HCT116 (cell line): ENCODE data around the gene NCKAP5. TPM values are rescaled to one million over a fixed set of nuclear protein-coding genes. Genes with fewer than 3 reads are reported as not detected.

Source experiments
- ATAC-seq: fragments of 200-7000 bp; cut with Tn5 transposase; 2 replicates; pipeline ENCODE4 v1.9.1; 2020; ENCODE audit warnings: mild to moderate bottlenecking, moderate library complexity
- BruUV-seq: library from RNA; stranded (reverse); fragments of 400-500 nt; replicated peaks from 2 replicates; lab custom pipeline; 2021; lab: Mats Ljungman, UMichigan
- CTCF ChIA-PET: fragments of 300-600 bp; sonication (Branson Sonifier 250); formaldehyde crosslinking; loops from one replicate; lab custom pipeline; 2021; ENCODE audit warnings: antibody characterized with exemption; lab: Charles Lee
- POLR2A ChIA-PET: fragments of 300-600, 350-600 bp; sonication (Branson Sonifier 250); formaldehyde crosslinking; loops from one replicate; lab custom pipeline; 2021; ENCODE audit warnings: antibody characterized with exemption; lab: Charles Lee
- RAD21 ChIA-PET, 2 experiments: fragments of 300-600 bp; sonication (Branson Sonifier 250); formaldehyde crosslinking; loops; one replicate each; lab custom pipeline; 2023; ENCODE audit warnings: low total read pairs in 2 of 2; ENCODE audit not compliant: uncharacterized antibody in 2 of 2, unreplicated experiment in 2 of 2, low non-redundant PET in 1 of 2; lab: Charles Lee
- DNase-seq: peaks from one replicate; pipeline ENCODE4 v3.0.0-alpha.2; 2010; ENCODE audit warnings: low read depth, low spot score
- H2AFZ ChIP-seq: fragments of 200-600 bp; shearing (Covaris generic), sonication (generic); 2 replicates; pipeline ENCODE4 v1.6.1; 2017; ENCODE audit warnings: low read depth, mixed run types, mixed read lengths, antibody characterized with exemption, low read length; ENCODE audit not compliant: poor library complexity, severe bottlenecking
- H3K27ac ChIP-seq: 2 replicates; pipeline ENCODE4 v1.5.1; 2012; ENCODE audit warnings: low read depth, low read length
- H3K27me3 ChIP-seq: fragments of 200-600 bp; sonication (generic); 2 replicates; pipeline ENCODE4 v1.6.1; 2016; ENCODE audit warnings: mixed run types, low read length, mixed read lengths; ENCODE audit not compliant: insufficient read depth
- H3K36me3 ChIP-seq, 2 experiments: fragments of 200-500 bp in 1 of 2; fragments of 200-600 bp in 1 of 2; sonication (Bioruptor generic) in 1 of 2; sonication (generic) in 1 of 2; 2 replicates each; pipeline versions ENCODE4 v1.5.1 to v1.6.1; 2014 to 2016; ENCODE audit warnings: low read length in 2 of 2, inconsistent platforms in 1 of 2, mixed read lengths in 1 of 2, mixed run types in 1 of 2; ENCODE audit not compliant: insufficient read depth in 2 of 2, control insufficient read depth in 1 of 2
- H3K4me1 ChIP-seq, 2 experiments: fragments of 200-600 bp in 1 of 2; sonication (generic) in 1 of 2; 2 replicates each; pipeline versions ENCODE4 v1.5.1 to v1.6.1; 2012 to 2017; ENCODE audit warnings: low read length in 2 of 2, inconsistent platforms in 1 of 2, mild to moderate bottlenecking in 1 of 2, mixed read lengths in 1 of 2, mixed run types in 1 of 2, moderate library complexity in 1 of 2; ENCODE audit not compliant: insufficient read depth in 2 of 2, control insufficient read depth in 1 of 2
- H3K4me2 ChIP-seq: fragments of 200-600 bp; sonication (generic); 2 replicates; pipeline ENCODE4 v1.6.1; 2017; ENCODE audit warnings: mixed run types, low read length, mixed read lengths
- H3K4me3 ChIP-seq, 2 experiments: fragments of 200-600 bp in 1 of 2; sonication (generic) in 1 of 2; replicated peaks in 1 of 2; 2 replicates each; pipeline ENCODE4 v1.5.1; 2011 to 2016; ENCODE audit warnings: low read length in 2 of 2, control low read depth in 1 of 2, low read depth in 1 of 2, mild to moderate bottlenecking in 1 of 2, mixed read lengths in 1 of 2, mixed run types in 1 of 2
- H3K79me2 ChIP-seq: fragments of 200-600 bp; sonication (generic); 2 replicates; pipeline ENCODE4 v1.6.1; 2017; ENCODE audit warnings: mild to moderate bottlenecking, mixed run types, low read length, moderate library complexity, mixed read lengths; ENCODE audit not compliant: insufficient read depth
- H3K9ac ChIP-seq: fragments of 200-600 bp; sonication (generic); 2 replicates; pipeline ENCODE4 v1.6.1; 2016; ENCODE audit warnings: low read length, mixed read lengths
- H3K9me2 ChIP-seq: fragments of 200-600 bp; sonication (generic), shearing (Covaris generic); 2 replicates; pipeline ENCODE4 v1.6.1; 2017; ENCODE audit warnings: mixed run types, mild to moderate bottlenecking, moderate library complexity; ENCODE audit not compliant: insufficient read depth
- H3K9me3 ChIP-seq, 2 experiments: fragments of 200-500 bp in 1 of 2; fragments of 200-600 bp in 1 of 2; sonication (Bioruptor generic) in 1 of 2; sonication (generic) in 1 of 2; 2 replicates each; pipeline ENCODE4 v1.6.1; 2014 to 2017; ENCODE audit warnings: low read length in 2 of 2, mixed read lengths in 2 of 2, inconsistent platforms in 1 of 2, low read depth in 1 of 2, mild to moderate bottlenecking in 1 of 2, mixed run types in 1 of 2, moderate library complexity in 1 of 2; ENCODE audit not compliant: control insufficient read depth in 1 of 2, insufficient read depth in 1 of 2
- H4K20me1 ChIP-seq: fragments of 200-600 bp; sonication (generic), shearing (Covaris generic); 2 replicates; pipeline ENCODE4 v1.6.1; 2017; ENCODE audit warnings: mixed run types, mild to moderate bottlenecking, moderate library complexity; ENCODE audit not compliant: insufficient read depth
- ATF3 ChIP-seq: IDR thresholded peaks from 2 replicates; pipeline ENCODE4 v1.6.1; 2012
- CBX3 ChIP-seq: IDR thresholded peaks from 2 replicates; pipeline ENCODE4 v1.6.1; 2012; ENCODE audit warnings: low read depth
- CEBPB ChIP-seq: IDR thresholded peaks from 2 replicates; pipeline ENCODE4 v1.6.1; 2012; ENCODE audit warnings: low read depth
- CTCF ChIP-seq, 3 experiments: fragments of 200-600 bp in 1 of 3; sonication (generic) in 1 of 3; IDR thresholded peaks in 2 of 3; conservative IDR thresholded peaks in 1 of 3; 2 replicates each; pipeline ENCODE4 v1.5.1; 2012 to 2017; ENCODE audit warnings: low read depth in 2 of 3, low read length in 2 of 3, antibody characterized with exemption in 1 of 3, borderline replicate concordance in 1 of 3, control low read depth in 1 of 3, mild to moderate bottlenecking in 1 of 3, mixed read lengths in 1 of 3, mixed run types in 1 of 3, moderate library complexity in 1 of 3; ENCODE audit not compliant: insufficient read depth in 1 of 3
- EGR1 ChIP-seq: IDR thresholded peaks from 2 replicates; pipeline ENCODE4 v1.6.1; 2012; ENCODE audit warnings: low read depth
- FOSL1 ChIP-seq: IDR thresholded peaks from 2 replicates; pipeline ENCODE4 v1.6.1; 2012; ENCODE audit warnings: low read depth
- JUND ChIP-seq: IDR thresholded peaks from 2 replicates; pipeline ENCODE4 v1.6.1; 2012
- MAX ChIP-seq: IDR thresholded peaks from 2 replicates; pipeline ENCODE4 v1.6.1; 2012
- POLR2AphosphoS5 ChIP-seq: IDR thresholded peaks from 2 replicates; pipeline ENCODE4 v1.6.1; 2011; ENCODE audit warnings: mild to moderate bottlenecking, low read depth, low read length, moderate library complexity
- RAD21 ChIP-seq: IDR thresholded peaks from 2 replicates; pipeline ENCODE4 v1.6.1; 2012; ENCODE audit warnings: low read depth, mild to moderate bottlenecking
- REST ChIP-seq: IDR thresholded peaks from 2 replicates; pipeline ENCODE4 v1.6.1; 2012; ENCODE audit warnings: low read depth
- SIN3A ChIP-seq: IDR thresholded peaks from 2 replicates; pipeline ENCODE4 v1.6.1; 2012; ENCODE audit warnings: low read depth
- SRF ChIP-seq: IDR thresholded peaks from 2 replicates; pipeline ENCODE4 v1.6.1; 2012; ENCODE audit warnings: low read depth
- TCF7L2 ChIP-seq: IDR thresholded peaks from 2 replicates; pipeline ENCODE4 v1.7.0; 2011; ENCODE audit warnings: borderline replicate concordance, inconsistent platforms; ENCODE audit not compliant: insufficient read depth, insufficient read length; ENCODE audit errors: extremely low read depth
- YY1 ChIP-seq: IDR thresholded peaks from 2 replicates; pipeline ENCODE4 v1.6.1; 2011; ENCODE audit warnings: low read length, low read depth, moderate library complexity, mild to moderate bottlenecking; ENCODE audit not compliant: insufficient replicate concordance; ENCODE audit errors: extremely low read depth
- ZFX ChIP-seq: fragments of 450-650 bp; IDR thresholded peaks from 2 replicates; pipeline ENCODE4 v1.6.1; 2017
- ZNF274 ChIP-seq: fragments of 200-500 bp; sonication (Bioruptor generic); IDR thresholded peaks from 2 replicates; pipeline ENCODE4 v1.6.1; 2014; ENCODE audit warnings: mild to moderate bottlenecking, low read depth, low read length, inconsistent platforms
- intact Hi-C: fragments of 100-400 bp; cut with micrococcal nuclease; formaldehyde crosslinking; loops from 2 replicates; pipeline ENCODE4 v1.10.0; 2022
- total RNA-seq: library from RNA; stranded (reverse); gene quantifications from one replicate; pipeline ENCODE4 v1.2.1, GENCODE V29; 2021; ENCODE audit not compliant: unreplicated experiment

Gene NCKAP5
- total RNA-seq, 1 experiment from 2014 or later, result 0.30 TPM

- no peaks in the 10 kb centered on the region; a peak in 1 of 4 replicates for H3K9me3 ChIP-seq
- no peak overlapping the region for H3K4me3 ChIP-seq
- no peaks in the 10 kb centered on the region for H3K4me1 ChIP-seq
- no peak overlapping the region for H3K27ac ChIP-seq
- no peaks in the 10 kb centered on the region for H3K9me2 ChIP-seq
- no peak overlapping the region for H3K9ac ChIP-seq
- H3K27me3 ChIP-seq, result no peaks in the 10 kb centered on the region
- CTCF ChIA-PET, result no interaction called here
- intact Hi-C loops, result no loop called here
- no peak overlapping the region for H3K4me2 ChIP-seq
- H3K79me2 ChIP-seq, result no peaks in the 10 kb centered on the region
- ATAC-seq (no peak), DNase-seq (no peak)
- POLR2A ChIA-PET, result no interaction called here
- H4K20me1 ChIP-seq, result no peaks in the 10 kb centered on the region; the same call in 1 of the 2 replicates
- BruUV-seq, result no TSS peak
- RAD21 ChIA-PET, result no interaction called here
- H3K36me3 ChIP-seq, result no peaks in the 10 kb centered on the region
- TF ChIP-seq CEBPB (no peak), JUND (no peak), ZFX (no peak), EGR1 (no peak), SIN3A (no peak), MAX (no peak), TCF7L2 (no peak), CBX3 (no peak), FOSL1 (no peak)
- no peak overlapping the region for H2AFZ ChIP-seq
Observed at GRCh38 chr2:133459590-133459989, 108.7 kb downstream of the NCKAP5 start.

- POLR2A ChIA-PET, result no interaction called here
Observed at GRCh38 chr2:133458280-133458679, 110.0 kb downstream of the NCKAP5 start.

More at GRCh38 chr2:133458280-133458679, 110.0 kb downstream of the NCKAP5 start:
- no peak overlapping the region for H2AFZ ChIP-seq
- no TSS peak for BruUV-seq
- no peaks in the 10 kb centered on the region for H3K79me2 ChIP-seq
- no peak overlapping the region for H3K4me3 ChIP-seq
- no peaks in the 10 kb centered on the region for H3K9me2 ChIP-seq
- ATAC-seq, result no peak
- no peaks in the 10 kb centered on the region; a peak in 1 of 4 replicates for H3K9me3 ChIP-seq
- H4K20me1 ChIP-seq, result no peaks in the 10 kb centered on the region; the same call in 1 of the 2 replicates
- ChIA-PET RAD21 (no interaction called here), CTCF (no interaction called here)
- no peak for TF ChIP-seq ATF3
- TF ChIP-seq JUND, result no peak
- no peak for TF ChIP-seq ZFX
- no peak for TF ChIP-seq POLR2AphosphoS5
- TF ChIP-seq YY1, result no peak
- TF ChIP-seq CTCF (IDR thresholded peaks at IDR 0.05 in 2 of 3, conservative IDR thresholded peaks at IDR 0.05 in 1 of 3; ENCODE audit: borderline replicate concordance in 1 of 3, insufficient read depth in 1 of 3, low read depth in 2 of 3, low read length in 2 of 3), result no peak
- no peak for TF ChIP-seq TCF7L2
- TF ChIP-seq RAD21, result no peak
- no peak for TF ChIP-seq ZNF274
- TF ChIP-seq SRF, result no peak
- no peak for TF ChIP-seq REST
- intact Hi-C loops, result no loop called here
- no peak for DNase-seq
- no peak overlapping the region for H3K4me2 ChIP-seq
- H3K4me1 ChIP-seq, result no peaks in the 10 kb centered on the region
- no peak overlapping the region for H3K27ac ChIP-seq
- H3K9ac ChIP-seq, result no peak overlapping the region
- H3K36me3 ChIP-seq, result no peaks in the 10 kb centered on the region
- H3K27me3 ChIP-seq, result no peaks in the 10 kb centered on the region
